SK-N-SH (cell line): Measurements from ENCODE around the gene APLP2.

Experiments
- CTCF ChIP-seq: fragments of 200-600 bp; sonication (generic); IDR thresholded peaks from 2 replicates; pipeline ENCODE4 v1.6.1; 2017; ENCODE audit warnings: antibody characterized with exemption, mild to moderate bottlenecking, moderate library complexity
- EP300 ChIP-seq, 2 experiments: IDR thresholded peaks; 2 replicates each; pipeline versions ENCODE4 v1.4.0 to v1.6.1; 2012; ENCODE audit warnings: borderline replicate concordance in 1 of 2, low read depth in 1 of 2, low read length in 1 of 2
- FOXM1 ChIP-seq: IDR thresholded peaks from 2 replicates; pipeline ENCODE4 v1.4.0; 2012; ENCODE audit warnings: low read depth, mild to moderate bottlenecking
- JUND ChIP-seq: IDR thresholded peaks from 2 replicates; pipeline ENCODE4 v1.4.0; 2012
- MEF2A ChIP-seq: IDR thresholded peaks from 2 replicates; pipeline ENCODE4 v1.4.0; 2012; ENCODE audit warnings: low read depth, borderline replicate concordance
- MXI1 ChIP-seq: IDR thresholded peaks from 2 replicates; pipeline ENCODE4 v1.6.1; 2012; ENCODE audit warnings: mild to moderate bottlenecking, low read depth, low read length, improper control_type of control experiment
- SIN3A ChIP-seq: IDR thresholded peaks from 2 replicates; pipeline ENCODE4 v1.6.1; 2012; ENCODE audit warnings: low read depth, mild to moderate bottlenecking, low read length, moderate library complexity, borderline replicate concordance
- TEAD4 ChIP-seq: IDR thresholded peaks from 2 replicates; pipeline ENCODE4 v1.4.0; 2012; ENCODE audit warnings: mild to moderate bottlenecking, borderline replicate concordance; ENCODE audit not compliant: insufficient read depth

GRCh38 chr11:130180896-130181294 lies 111.2 kb downstream of the APLP2 start:
- TF ChIP-seq MXI1 = no peak
- no peak for TF ChIP-seq EP300 (IDR thresholded peaks at IDR 0.05; ENCODE audit: borderline replicate concordance in 1 of 2, low read depth in 1 of 2, low read length in 1 of 2)
- TF ChIP-seq CTCF = no peak
- TF ChIP-seq MEF2A = no peak
- TF ChIP-seq TEAD4 = no peak
- no peak for TF ChIP-seq SIN3A
- TF ChIP-seq FOXM1 = no peak
- no peak for TF ChIP-seq JUND
